Tibial nerve (tissue), 4 donors: ENCODE measurements around the gene DHX16.

Experiments used
- EP300 ChIP-seq, 2 donors: sonication (generic); formaldehyde crosslinking; IDR thresholded peaks; one replicate each; pipeline ENCODE4 v1.6.1; 2017; ENCODE audit warnings: antibody characterized with exemption in 2 of 2, mild to moderate bottlenecking in 1 of 2
- TF ChIP-seq, protein P1 (sequence below), 5 experiments: fragments of 200-600 bp in 3 of 5; fragments of 450-650 bp in 2 of 5; sonication (generic) in 3 of 5; IDR thresholded peaks; one replicate each; pipeline ENCODE4 v1.5.1; 2016 to 2019; ENCODE audit warnings: antibody characterized with exemption in 5 of 5, mild to moderate bottlenecking in 3 of 5, moderate library complexity in 2 of 5

DNA sequence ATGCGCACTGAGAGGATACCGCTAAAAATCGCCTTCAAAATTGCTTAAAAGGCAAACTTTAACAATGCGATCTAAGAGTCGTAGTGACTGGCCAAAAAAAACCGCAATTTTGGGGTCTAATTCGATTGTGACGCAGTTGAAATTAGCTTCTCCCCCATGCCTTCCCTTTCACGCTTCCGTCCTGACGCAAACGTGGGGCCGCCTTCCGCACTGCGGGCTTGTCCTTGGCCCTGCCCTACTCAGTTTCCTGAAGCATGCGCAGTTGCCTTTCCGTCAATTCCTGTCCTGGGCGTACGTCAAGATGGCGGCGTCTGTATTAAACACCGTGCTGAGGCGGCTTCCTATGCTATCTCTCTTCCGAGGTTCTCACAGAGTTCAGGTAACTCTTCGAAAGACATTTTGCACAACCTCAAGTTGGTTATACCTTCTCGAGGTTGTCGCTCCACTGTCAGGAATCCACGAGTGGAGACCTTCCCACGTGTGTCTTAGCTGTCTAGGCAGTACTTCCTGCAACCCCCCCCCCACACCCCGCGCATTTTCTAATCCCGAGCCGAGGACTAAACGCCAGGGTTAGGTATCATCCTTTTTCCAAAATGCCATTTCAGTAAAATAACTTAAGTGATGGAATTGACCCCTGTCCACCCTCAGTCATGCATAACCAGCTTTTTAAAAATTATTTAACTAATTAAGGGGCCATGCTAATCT is 55.1 kb downstream of the DHX16 start, which contains the start of gene MRPS18B:
- TF ChIP-seq, protein P1, sequence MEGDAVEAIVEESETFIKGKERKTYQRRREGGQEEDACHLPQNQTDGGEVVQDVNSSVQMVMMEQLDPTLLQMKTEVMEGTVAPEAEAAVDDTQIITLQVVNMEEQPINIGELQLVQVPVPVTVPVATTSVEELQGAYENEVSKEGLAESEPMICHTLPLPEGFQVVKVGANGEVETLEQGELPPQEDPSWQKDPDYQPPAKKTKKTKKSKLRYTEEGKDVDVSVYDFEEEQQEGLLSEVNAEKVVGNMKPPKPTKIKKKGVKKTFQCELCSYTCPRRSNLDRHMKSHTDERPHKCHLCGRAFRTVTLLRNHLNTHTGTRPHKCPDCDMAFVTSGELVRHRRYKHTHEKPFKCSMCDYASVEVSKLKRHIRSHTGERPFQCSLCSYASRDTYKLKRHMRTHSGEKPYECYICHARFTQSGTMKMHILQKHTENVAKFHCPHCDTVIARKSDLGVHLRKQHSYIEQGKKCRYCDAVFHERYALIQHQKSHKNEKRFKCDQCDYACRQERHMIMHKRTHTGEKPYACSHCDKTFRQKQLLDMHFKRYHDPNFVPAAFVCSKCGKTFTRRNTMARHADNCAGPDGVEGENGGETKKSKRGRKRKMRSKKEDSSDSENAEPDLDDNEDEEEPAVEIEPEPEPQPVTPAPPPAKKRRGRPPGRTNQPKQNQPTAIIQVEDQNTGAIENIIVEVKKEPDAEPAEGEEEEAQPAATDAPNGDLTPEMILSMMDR (IDR thresholded peaks at IDR 0.05) = peak in 1 of 5 experiments; percentile 8
- TF ChIP-seq EP300 (IDR thresholded peaks at IDR 0.05) = peak; percentile 92 to 95
